Smooth muscle cell (in vitro differentiated cells): ENCODE data around the gene HBM. TPM values are rescaled to one million over a fixed set of nuclear protein-coding genes. Genes with fewer than 3 reads are reported as not detected.

Source experiments
- DNase-seq: peaks from one replicate; lab custom pipeline; 2025; ENCODE audit not compliant: unreplicated experiment; lab: John Stamatoyannopoulos, UW
- H2AFZ ChIP-seq: fragments of 200-600 bp; sonication (generic); 2 replicates; pipeline ENCODE4 v1.6.0; 2016; ENCODE audit warnings: antibody characterized with exemption, low read depth, mild to moderate bottlenecking
- H3F3A ChIP-seq: fragments of 200-600 bp; sonication (generic); 2 replicates; pipeline ENCODE4 v1.6.0; 2017; ENCODE audit warnings: antibody characterized with exemption, low read depth
- H3K27ac ChIP-seq: fragments of 200-600 bp; sonication (generic); 2 replicates; pipeline ENCODE4 v1.5.1; 2016; ENCODE audit warnings: low read depth, mild to moderate bottlenecking
- H3K27me3 ChIP-seq: fragments of 200-600 bp; sonication (generic); 2 replicates; pipeline ENCODE4 v1.6.1; 2016; ENCODE audit warnings: low read depth, mild to moderate bottlenecking
- H3K36me3 ChIP-seq: fragments of 200-600 bp; sonication (generic); 2 replicates; pipeline ENCODE4 v1.5.1; 2016; ENCODE audit warnings: low read depth
- H3K4me1 ChIP-seq: fragments of 200-600 bp; sonication (generic); 2 replicates; pipeline ENCODE4 v1.5.1; 2016; ENCODE audit warnings: low read depth
- H3K4me2 ChIP-seq: fragments of 200-600 bp; sonication (generic); 2 replicates; pipeline ENCODE4 v1.6.0; 2016; ENCODE audit warnings: mild to moderate bottlenecking
- H3K4me3 ChIP-seq: fragments of 200-600 bp; sonication (generic); 2 replicates; pipeline ENCODE4 v1.5.1; 2016; ENCODE audit warnings: mild to moderate bottlenecking
- H3K79me2 ChIP-seq: fragments of 200-600 bp; sonication (generic); 2 replicates; pipeline ENCODE4 v1.6.0; 2016; ENCODE audit warnings: low read depth, mild to moderate bottlenecking
- H3K9ac ChIP-seq: fragments of 200-600 bp; sonication (generic); 2 replicates; pipeline ENCODE4 v1.6.0; 2016; ENCODE audit warnings: low read depth
- H3K9me3 ChIP-seq: fragments of 200-600 bp; sonication (generic); replicated peaks from 2 replicates; pipeline ENCODE4 v1.5.1; 2016; ENCODE audit warnings: low read depth
- H4K20me1 ChIP-seq: fragments of 200-600 bp; sonication (generic); 2 replicates; pipeline ENCODE4 v1.6.0; 2016; ENCODE audit warnings: low read depth
- WGBS: methylation state at CpG from one replicate; pipeline ENCODE4 v1.1.7; 2016; ENCODE audit warnings: low lambda C conversion rate; 5-methylcytosine and 5-hydroxymethylcytosine counted together
- polyA plus RNA-seq: library from polyadenylated mRNA; unstranded; fragments of >200 nt; fragmentation: Nextera tagmentation; extraction: Ambion mirVana; gene quantifications from 2 replicates; pipeline ENCODE4 v1.2.1, GENCODE V29; 2016
- total RNA-seq: library from RNA; depleted of rRNA; stranded (reverse); fragments of >200 nt; gene quantifications from 2 replicates; pipeline ENCODE4 v1.2.3, GENCODE V29; 2014
- TF ChIP-seq, protein P1 (sequence below): fragments of 200-600 bp; sonication (generic); IDR thresholded peaks from 2 replicates; pipeline ENCODE4 v1.5.1; 2017; ENCODE audit warnings: borderline replicate concordance, mild to moderate bottlenecking, antibody characterized with exemption; ENCODE audit not compliant: insufficient read depth, poor library complexity, severe bottlenecking

The HBM gene
- total and polyA plus RNA-seq, 2 experiments from 2014 or later, result not detected

DNA sequence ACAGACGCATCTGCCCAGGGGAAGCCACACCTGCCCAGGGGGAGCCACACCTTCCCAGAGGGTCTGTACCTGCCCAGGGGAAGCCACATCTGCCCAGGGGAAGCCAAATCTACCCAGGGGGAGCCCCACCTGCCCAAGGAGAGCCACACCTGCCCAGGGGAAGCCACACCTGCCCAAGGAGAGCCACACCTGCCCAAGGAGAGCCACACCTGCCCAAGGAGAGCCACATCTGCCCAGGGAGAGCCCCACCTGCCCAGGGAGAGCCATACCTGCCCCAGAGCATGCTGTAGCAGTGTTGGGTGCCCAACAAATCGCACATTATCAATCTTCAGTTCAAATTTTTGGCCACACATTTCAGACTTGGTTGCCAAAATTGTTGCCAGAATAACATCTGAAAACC lies 46.9 kb upstream of the HBM start:
- H2AFZ ChIP-seq, result no peak overlapping the region
- WGBS, result 97% methylated on average over 2 of the region's 2 CpGs
- no peak for DNase-seq

GRCh38 chr16:119295-119694 lies 46.5 kb upstream of the HBM start:
- TF ChIP-seq, protein P1, sequence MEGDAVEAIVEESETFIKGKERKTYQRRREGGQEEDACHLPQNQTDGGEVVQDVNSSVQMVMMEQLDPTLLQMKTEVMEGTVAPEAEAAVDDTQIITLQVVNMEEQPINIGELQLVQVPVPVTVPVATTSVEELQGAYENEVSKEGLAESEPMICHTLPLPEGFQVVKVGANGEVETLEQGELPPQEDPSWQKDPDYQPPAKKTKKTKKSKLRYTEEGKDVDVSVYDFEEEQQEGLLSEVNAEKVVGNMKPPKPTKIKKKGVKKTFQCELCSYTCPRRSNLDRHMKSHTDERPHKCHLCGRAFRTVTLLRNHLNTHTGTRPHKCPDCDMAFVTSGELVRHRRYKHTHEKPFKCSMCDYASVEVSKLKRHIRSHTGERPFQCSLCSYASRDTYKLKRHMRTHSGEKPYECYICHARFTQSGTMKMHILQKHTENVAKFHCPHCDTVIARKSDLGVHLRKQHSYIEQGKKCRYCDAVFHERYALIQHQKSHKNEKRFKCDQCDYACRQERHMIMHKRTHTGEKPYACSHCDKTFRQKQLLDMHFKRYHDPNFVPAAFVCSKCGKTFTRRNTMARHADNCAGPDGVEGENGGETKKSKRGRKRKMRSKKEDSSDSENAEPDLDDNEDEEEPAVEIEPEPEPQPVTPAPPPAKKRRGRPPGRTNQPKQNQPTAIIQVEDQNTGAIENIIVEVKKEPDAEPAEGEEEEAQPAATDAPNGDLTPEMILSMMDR, result no peak
- no peaks in the 10 kb centered on the region for H3K9me3 ChIP-seq
- no peaks in the 10 kb centered on the region for H3K36me3 ChIP-seq
- no peaks in the 10 kb centered on the region for H3K4me1 ChIP-seq
- H2AFZ ChIP-seq, result no peak overlapping the region
- DNase-seq, result no peak
- H3F3A ChIP-seq, result no peaks in the 10 kb centered on the region
- H3K79me2 ChIP-seq, result no peaks in the 10 kb centered on the region
- peaks cover 66% of the 10 kb centered on the region for H4K20me1 ChIP-seq
- no peak overlapping the region for H3K4me3 ChIP-seq
- H3K27ac ChIP-seq, result no peak overlapping the region
- WGBS, result 92% methylated on average over 5 of the region's 5 CpGs
- H3K9ac ChIP-seq, result no peak overlapping the region
- H3K4me2 ChIP-seq, result no peak overlapping the region
- no peaks in the 10 kb centered on the region for H3K27me3 ChIP-seq

More for the DNA sequence above, 46.9 kb upstream of the HBM start:
- H3K4me3 ChIP-seq, result no peak overlapping the region
- H3K4me2 ChIP-seq, result no peak overlapping the region
- no peaks in the 10 kb centered on the region for H3K79me2 ChIP-seq
- peaks cover 65% of the 10 kb centered on the region for H4K20me1 ChIP-seq
- no peak overlapping the region for H3K9ac ChIP-seq
- no peak overlapping the region for H3K27ac ChIP-seq
- H3K27me3 ChIP-seq, result no peaks in the 10 kb centered on the region
- no peaks in the 10 kb centered on the region for H3K36me3 ChIP-seq
- no peaks in the 10 kb centered on the region for H3K9me3 ChIP-seq
- H3K4me1 ChIP-seq, result no peaks in the 10 kb centered on the region
- no peaks in the 10 kb centered on the region for H3F3A ChIP-seq
- TF ChIP-seq, protein P1, result no peak

DNA sequence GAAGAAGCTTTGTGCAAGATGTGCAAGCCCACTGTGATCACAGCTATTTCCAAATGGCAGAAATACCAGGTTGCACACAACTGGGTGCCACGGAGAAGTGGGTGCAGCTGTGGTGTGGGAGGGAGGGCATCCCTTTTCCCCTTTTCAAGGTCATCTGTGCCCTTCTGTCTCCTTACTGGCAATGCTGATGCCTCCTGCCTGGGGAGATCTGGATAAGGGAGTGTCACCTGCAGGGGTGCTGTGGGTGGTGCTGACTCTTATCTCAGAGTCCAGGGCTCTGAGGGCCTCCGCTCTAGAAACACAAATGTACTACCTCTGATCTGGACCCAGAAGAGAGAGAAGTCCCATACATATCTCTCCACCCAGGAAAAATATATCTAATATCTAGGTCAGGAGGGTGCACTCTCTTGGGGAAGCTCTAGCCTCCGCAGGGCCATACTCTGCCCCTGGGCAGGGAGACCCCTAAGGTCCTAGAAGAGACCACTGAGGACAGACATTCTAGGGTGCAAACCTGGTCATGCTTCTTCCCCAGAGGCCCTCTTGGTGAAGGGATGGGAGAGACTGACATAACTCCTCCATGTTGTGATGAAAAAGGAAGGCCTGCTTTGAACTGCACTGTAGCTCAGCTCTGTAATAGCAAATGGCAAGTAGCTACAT lies 45.8 kb upstream of the HBM start:
- H3K9ac ChIP-seq, result no peak overlapping the region
- H3K27me3 ChIP-seq, result no peaks in the 10 kb centered on the region
- no peaks in the 10 kb centered on the region for H3K9me3 ChIP-seq
- H3K4me1 ChIP-seq, result no peaks in the 10 kb centered on the region
- H2AFZ ChIP-seq, result no peak overlapping the region
- H3K79me2 ChIP-seq, result no peaks in the 10 kb centered on the region
- TF ChIP-seq, protein P1, result no peak
- WGBS, result 98% methylated on average over 3 of the region's 3 CpGs
- H4K20me1 ChIP-seq, result peaks cover 73% of the 10 kb centered on the region
- no peak overlapping the region for H3K27ac ChIP-seq
- no peak for DNase-seq
- H3F3A ChIP-seq, result no peaks in the 10 kb centered on the region
- no peaks in the 10 kb centered on the region for H3K36me3 ChIP-seq
- no peak overlapping the region for H3K4me3 ChIP-seq
- H3K4me2 ChIP-seq, result no peak overlapping the region

GRCh38 chr16:120756-121155 lies 45.0 kb upstream of the HBM start:
- H3K9me3 ChIP-seq, result no peaks in the 10 kb centered on the region
- no peak overlapping the region for H3K4me2 ChIP-seq
- 100% methylated on average over 2 of the region's 2 CpGs for WGBS
- H3K4me1 ChIP-seq, result no peaks in the 10 kb centered on the region
- no peak for DNase-seq
- TF ChIP-seq, protein P1, result no peak
- no peaks in the 10 kb centered on the region for H3K36me3 ChIP-seq
- no peaks in the 10 kb centered on the region for H3F3A ChIP-seq
- no peak overlapping the region for H3K4me3 ChIP-seq
- no peaks in the 10 kb centered on the region for H3K27me3 ChIP-seq
- peaks cover 81% of the 10 kb centered on the region for H4K20me1 ChIP-seq
- H2AFZ ChIP-seq, result no peak overlapping the region
- no peak overlapping the region for H3K9ac ChIP-seq
- H3K79me2 ChIP-seq, result no peaks in the 10 kb centered on the region
- H3K27ac ChIP-seq, result no peak overlapping the region
